CD4-positive, alpha-beta T cell treated with Interleukin-17A for 1 hour (primary cell): ENCODE results near the gene C1QTNF1.
"Not testable (repeated sequence)": the region's sequence is repeated elsewhere in the genome, so short reads cannot be mapped to it uniquely, and the experiment has no call there.

Source experiments
- DNase-seq: peaks from one replicate; pipeline ENCODE4 v3.0.0-alpha.2; 2020

C1QTNF1 gene

DNA sequence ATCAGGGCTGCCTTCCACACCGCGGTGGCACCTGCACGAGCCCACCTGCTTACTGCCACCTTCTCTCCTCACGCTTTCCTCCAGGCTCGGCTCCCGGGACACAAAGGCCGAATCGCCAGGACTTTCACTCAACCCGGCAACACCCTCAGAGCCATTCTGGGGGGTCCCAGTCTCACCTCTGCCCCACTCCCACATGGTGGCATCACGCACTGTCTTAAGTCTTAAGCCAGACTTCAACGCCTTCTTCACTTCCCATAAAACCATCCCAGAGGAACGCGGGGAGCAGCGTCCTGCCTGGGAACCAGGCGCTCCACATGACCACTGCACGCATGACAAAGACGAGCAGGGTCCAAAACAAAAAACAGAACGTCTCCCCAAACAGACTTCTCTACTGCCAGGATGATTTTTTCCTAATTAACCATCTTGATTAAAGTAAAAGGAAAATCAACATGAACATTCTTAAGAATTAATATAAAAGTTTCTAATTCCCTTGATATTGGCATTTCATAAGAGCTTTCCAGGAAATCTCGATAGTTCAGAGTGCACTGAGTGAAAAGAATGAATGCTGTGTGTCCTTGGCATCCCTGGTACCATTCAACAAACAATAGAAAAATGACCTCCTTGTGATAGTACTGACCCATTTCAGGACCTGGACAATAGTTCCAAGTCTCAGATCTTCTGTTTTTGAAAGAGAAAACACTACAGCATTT lies 17.0 kb upstream of the C1QTNF1 start:
- no peak for DNase-seq

DNA sequence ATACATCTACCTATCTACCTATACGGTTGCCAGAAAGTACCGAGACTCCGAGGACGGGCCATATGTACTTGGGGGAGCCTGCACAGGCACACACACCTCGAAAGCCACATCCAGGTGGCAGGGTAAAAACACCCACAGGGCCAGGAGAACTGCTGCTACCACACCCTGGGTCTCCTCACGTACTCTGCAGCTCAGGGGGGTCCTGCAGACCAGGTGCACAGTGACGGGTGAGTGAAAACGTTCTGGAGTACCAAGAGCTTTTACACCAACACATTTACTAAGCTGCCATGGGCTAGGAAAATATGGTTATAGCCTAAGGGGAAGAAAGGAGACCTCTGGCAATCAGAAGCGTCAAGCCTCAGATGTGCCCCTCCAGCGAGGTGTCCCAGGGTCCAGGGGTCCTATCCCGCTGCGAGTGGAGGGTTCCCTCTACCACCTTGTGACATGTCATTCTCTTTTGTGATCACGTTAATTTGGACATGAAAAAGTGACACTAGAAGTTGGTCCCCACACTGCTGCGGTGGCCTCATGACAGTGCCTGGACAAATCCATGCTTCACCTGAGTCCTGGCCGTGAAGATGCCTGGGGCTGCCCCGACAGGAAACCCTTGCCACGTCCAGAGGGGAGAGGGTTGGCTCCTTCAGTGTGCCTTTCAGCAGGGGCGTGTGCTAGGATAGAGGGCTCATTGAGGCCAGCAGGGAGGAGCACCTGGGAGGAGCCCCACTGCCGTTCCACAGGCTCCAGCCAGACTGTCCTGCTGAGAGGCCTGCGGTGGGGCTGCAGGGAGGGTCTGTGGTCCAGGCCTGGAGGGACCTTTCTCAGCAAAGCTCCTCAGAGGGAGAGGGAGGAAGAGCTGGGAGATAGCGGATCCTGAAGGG lies 16.2 kb upstream of the C1QTNF1 start:
- no peak for DNase-seq

DNA sequence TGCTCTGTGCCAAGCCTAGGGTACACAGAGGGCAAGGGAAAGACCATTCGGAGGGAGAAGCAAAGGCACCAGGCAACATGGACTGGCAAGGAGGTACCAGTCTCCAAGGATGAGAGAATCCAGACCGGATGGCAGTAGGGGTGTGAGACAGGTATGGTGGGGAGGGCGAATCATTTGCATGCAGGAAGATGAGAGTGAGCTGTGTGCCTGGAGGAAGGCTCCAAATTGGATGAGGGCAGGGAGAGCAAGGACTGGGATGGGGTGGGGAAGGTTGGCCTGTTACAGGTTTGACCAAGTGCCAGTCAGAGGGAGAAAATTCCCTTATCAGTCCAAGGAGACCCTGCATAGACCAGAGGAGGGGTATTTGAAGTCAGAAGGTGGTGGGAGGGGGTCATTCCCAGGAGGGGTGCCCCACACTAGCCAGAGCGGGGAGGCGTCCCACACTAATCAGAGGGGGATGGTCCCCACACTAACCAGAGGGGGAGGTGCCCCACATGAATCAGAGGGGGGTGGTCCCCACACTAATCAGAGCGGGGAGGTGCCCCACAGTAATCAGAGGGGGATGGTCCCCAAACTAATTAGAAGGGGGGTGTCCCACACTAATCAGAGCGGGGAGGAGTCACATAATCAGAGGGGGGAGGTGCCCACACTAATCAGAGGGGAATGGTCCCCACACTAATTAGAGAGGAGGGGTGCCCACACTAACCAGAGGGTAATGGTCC lies 15.1 kb upstream of the C1QTNF1 start:
- DNase-seq, result no peak

DNA sequence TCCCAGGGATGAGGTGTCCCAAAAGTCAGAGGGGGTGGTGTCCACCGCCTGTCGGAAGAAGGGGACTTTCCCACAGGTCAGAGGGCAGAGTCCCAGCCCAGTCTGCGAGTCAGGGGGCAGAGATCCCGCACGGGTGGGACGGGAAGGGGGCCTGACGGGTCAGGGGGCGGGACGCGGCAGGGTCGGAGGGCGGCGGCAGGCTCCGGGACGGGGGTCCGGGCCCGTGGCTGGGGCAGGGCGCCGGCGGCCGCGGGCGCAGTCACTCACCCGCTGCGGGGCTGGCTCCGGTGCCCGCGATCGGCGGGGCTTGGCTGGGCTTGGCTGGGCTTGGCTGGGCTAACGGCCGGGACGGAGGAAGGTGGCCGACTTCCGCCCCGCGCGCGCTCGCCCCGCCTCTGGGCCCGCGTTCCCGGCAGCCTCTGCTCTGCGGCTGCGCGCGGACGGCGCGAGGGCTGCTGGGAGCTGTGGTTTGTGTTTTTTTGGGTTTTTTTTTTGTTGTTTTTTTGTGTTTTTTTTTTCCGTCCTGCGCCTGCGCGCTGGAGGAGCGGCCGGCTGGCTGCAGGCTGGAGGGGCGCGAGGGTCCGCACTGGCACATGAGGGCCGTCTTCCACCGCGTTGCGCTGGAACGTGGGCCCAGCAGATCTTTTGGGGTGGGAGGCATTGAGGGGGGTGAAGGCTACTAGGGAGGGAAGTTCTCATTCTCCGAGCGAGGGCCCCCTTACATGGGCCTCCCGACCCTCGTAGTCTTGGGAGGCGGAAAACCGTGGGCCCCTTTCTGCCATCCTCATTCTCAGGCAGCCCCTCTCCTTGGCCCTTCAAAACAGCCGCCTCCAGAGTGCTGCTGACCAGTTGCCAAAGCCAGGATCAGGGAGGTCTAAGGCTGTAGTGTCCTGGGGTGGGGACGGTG lies 14.3 kb upstream of the C1QTNF1 start, which contains the start of gene CANT1:
CANT1 (minus strand) TSS at position 368 of the 907 bp plus-strand sequence. CDS start 12,142 bp downstream, outside the sequence.
- DNase-seq, result peak; percentile 84

DNA sequence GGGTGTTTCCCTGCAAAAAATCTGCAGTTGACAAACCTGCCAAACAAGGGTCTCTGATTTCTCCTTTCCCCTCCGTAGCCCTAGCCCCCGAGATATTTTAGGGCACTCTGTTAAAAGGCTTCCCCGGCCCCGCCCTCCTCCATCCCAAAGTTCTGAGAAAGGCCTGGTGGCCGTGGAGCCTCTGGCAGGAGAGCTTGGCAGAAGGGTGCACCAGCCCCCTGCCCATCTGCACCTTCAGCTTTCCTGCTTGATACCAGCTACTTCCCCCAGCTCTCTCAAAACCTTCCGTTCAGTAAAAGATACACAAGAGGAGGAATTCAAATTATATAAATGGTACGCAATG lies 13.7 kb upstream of the C1QTNF1 start:
- no peak for DNase-seq

DNA sequence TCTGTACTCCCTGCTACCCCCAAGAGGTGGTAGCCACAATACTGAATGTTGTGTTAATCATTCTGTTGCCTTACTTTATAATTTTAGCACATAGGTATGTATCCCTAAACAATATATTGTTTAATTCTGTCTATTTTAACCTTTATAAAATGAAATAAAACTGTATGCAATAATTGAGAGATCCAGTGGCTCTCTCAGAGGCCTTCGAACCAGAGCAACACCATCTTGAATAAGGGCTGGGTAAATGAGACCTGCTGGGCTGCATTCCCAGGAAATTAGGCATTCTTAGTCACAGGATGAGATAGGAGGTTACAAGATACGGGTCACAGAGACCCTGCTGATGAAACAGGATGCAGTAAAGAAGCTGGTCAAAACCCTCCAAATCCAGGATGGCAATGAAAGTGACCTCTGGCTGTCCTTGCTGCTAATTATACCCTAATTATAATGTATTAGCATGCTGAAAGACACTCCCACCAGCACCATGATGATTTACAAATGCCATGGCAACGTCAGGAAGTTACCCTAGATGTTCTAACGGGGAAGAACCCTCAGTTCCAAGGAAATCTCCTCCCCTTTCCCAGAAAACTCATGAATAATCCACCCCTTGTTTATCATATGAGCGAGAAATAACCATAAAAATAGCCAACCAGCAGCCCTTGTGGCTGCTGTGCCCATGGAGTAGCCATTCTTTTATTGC lies 12.4 kb upstream of the C1QTNF1 start:
- no peak for DNase-seq

DNA sequence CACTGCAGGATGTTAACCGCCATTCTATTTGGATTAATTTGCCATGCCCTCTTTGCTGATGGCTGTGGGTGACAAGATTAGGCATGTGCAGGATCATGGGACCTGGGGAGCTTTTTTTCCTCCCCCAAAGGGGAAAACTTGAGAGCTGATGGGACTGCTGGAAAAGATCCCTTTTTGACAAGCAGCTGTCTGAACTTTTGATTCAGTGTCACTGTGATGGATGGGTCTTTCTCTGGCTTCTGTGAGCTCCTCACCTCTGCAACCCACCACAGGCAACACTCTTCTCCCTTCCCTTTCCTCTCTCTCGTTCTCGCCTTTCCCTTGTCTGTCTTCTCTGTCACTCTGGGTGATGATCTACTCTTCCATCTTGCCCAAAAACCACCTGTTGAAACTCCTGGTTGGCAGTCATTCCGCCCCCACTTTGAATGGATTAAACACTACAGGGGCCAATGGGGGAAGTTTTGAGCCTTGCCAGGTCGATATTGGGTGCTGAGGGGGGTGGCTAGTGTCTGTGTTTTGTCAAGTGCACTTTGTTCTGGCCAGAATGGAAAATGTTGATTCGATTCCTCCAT lies 11.3 kb upstream of the C1QTNF1 start:
- DNase-seq, result no peak

DNA sequence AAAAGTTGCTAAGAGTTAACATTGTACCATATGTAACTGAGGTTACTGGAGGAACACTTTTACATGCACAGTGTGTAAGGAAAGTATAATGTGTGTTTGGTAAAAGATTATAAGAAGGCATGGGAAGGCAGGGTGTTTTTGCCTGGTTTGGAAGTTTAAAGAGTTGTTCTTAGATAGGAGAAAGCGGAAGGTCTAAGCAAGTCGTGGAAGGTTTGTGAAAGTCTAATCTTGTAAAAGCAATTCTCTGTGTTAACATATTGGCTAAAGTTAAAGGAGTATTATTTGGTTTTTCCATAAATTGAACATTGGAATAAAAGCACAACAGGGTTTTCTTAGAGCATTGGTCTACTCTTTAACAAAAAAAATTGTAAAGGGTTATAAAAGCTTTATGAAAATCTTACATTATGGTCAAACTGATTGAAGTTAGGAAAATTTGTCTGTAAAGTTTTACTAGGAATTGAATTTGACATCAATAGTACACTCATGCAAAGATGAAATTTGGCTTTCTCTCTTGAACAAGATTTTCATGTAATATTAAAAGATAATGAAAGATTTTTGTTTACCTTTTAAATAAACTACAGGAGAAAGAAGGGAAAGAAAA lies 9.7 kb upstream of the C1QTNF1 start:
- DNase-seq, result no peak

DNA sequence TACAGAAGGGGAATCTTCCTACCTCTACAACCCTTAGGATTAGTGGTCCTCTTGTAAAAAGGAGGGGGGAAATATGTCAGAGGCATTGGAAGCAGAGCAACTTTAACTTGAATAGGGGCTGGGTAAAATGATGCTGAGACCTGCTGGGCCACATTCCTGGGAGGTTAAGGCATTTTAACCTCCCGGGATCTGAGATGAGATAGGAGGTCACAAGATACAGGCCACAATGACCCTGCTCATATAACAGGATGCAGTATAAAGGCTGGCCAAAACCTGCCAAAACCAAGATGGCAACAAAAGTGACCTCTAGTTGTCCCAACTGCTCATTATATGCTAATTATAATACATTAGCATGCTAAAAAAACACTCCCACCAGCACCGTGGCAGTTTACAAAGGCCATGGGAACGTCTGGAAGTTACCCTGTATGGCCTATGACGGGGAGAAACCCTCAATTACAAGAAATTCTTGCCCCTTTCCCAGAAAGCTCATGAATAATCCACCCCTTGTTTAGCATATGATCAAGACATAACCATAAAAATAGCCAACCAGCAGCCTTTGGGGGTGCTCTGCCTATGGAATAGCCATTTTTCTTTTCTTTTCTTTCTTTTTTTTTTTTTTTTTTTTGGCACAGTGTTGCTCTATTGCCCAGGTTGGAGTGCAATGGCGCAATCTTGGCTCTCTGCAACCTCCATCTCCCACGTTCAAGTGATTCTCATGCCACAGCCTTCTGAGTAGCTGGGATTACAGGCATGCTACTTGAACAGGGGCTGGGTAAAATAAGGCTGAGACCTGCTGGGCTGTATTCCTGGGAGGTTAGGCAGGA lies 6.2 kb upstream of the C1QTNF1 start:
- no peak for DNase-seq

DNA sequence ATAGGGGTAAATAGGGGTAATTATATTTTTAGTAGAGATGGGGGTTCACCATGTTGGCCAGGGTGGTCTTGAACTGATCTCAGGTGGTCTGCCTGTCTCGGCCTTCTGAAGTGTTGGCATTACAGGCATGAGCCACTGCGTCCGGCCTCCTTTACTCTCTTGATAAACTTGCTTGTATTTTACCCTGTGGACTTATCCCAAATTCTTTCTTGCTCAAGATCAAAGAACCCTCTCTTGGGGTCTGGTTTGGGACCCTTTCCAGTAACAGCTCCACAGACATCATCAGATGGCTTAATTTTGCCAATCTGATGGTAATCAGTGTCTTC lies 5.6 kb upstream of the C1QTNF1 start:
- DNase-seq, result no peak

DNA sequence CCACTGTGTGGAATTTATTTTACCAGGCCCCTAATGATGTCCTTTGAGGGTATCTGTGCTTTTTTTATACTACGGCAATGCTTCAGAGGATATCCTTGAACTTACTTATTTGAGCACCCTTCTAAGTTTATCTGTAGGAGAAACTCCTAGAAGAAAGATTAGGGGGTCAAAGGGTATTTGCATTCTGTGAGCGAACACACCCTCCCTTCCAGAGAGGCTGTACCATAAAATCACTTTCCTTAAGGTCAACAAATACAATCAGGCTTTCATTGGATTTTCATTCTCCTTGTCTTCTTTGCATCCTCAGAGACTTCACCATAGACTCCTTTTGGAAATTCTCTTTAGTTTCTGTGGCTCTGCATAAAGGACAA lies 4.7 kb upstream of the C1QTNF1 start:
- DNase-seq, result no peak

DNA sequence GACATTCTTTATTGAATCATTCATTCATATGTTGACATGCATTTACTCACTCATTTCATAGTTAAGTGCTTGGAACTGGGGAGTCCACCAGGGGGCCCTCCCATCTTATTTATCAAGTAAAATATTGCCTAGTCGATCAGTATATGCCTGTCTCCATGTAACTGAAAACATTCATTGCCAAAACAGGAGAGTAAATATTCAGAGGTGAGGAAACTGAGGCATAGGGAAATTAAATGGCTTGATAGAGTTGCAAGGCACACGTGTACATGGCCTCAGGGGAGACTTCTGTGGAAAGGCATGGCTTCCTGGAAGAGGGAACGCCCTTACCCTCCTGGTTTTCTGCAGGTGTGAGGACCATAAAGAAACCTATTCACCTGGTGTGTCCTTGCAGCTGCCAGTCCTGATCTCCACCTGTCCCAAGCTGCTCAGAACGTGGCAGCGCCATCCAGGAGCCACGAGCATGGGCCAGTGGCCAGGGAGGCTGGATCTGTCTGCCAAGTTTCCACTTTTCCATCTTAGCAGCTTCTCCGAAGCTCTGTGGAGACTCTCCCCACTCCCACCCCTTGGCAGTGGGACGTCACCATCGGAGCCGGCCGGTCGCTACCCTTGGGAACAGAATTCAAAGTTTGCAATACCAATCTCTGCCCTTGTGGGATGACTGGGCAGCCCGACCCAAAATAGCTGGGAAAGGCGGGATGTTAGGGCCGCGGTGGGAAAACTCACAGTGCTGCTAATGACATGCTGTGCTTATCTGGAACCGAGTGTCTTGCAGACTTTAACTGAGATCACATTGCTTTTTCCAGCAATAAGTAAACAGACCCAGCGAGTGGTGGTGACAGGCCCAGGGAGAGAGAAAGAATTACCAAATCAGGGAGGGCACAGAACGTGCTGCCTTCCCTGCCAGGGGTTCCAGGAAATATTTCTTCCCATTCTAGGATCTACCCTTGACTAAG lies 4.1 kb upstream of the C1QTNF1 start:
- DNase-seq, result peak; percentile 55

DNA sequence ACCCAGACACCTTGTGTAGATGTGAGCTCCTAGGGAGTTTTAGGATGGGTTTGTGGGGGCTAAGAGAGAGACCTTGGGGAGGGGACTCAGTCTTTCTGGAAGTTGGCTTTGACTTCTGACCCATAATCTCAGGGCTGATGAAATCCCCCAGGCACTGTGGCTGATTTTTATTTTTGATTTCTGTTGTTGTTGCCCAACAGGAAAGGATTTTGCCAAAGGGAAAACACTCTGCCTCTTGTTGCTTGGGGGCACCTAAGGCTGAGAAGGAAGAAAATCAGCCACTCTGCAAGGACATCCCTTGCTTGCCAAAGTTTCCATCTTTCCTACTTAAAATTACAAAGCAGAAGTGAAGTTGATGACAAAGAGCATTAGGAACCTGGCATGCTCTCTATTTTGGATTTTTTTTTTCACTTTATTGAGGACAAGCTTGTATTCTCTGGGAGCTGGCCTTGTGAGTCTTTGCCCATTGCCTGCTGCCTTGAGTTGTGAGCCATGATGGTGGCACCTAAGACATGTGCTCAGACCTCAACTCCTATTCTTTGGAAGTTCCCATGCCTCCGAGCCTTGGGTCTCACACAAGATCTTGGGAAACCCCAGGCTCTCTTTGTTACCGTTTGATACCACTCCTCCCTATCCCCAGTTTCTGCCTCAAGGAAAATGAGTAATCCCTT lies 3.2 kb upstream of the C1QTNF1 start:
- no peak for DNase-seq

DNA sequence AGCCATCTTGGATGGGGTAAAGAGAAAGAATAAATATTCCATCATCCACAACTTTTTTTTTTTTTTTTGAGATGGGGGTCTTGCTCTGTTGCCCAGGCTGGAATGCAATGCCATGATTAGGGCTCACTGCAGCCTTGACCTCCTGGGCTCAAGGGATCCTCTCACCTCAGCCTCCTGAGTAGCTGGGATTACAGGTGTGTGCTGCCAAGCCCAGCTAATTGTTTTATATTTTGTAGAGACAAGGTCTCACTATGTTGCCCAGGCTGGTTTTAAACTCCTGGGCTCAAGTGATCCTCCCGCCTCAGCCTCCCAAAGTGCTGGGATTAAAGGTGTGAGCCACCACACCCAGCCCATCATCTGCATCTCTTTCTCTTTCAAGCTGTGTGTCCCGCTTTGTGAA lies 2.0 kb upstream of the C1QTNF1 start:
- not testable (repeated sequence) for DNase-seq

DNA sequence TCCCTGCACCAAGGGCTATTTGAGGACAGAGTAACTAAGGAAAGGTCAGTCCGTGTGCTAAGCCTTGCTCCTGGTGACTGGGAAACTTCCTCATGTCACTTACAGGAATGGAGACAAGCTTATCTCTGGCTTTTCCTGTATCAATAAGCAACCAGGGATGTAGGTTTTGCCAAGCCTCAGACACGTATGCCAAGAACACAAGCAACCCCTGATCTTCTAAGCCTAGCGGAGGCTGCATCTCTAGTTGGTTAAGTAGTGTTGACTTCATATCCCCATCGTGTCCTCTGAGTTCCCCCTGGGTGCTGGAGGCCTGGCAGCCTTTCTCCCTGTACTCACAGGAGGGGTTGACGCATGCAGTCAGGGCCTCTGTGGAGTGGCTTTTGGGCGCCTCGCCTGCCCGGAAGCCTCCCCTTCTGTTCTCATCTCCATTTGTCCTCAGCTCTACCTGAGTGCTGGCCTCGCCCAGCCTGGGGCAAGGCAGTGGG lies 1.4 kb upstream of the C1QTNF1 start:
- no peak for DNase-seq

DNA sequence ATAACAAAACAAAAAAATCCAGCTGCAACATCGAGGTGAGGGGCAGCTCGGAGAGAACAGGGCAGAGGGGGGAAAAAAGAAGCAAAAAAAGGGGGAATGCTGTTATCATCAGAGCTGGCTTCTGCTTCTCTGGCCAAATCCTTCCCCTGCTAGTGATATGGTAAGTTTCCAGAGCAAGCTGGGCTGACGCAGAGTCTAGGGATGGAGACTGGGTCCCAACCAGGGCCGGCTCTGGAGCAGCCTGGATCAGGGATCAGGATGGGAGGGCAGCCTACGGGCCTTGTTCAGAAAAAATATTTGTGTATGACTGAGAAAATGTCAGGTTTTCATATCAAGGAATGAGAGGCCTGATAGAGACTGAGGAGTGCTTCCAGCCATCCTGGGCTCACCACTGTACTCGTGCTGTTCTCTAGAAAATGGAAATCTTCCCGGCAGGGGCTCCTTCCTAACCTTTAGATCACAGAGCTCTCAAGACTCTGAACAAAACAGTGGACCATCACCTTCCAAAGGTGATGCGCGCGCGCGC lies 726 bp upstream of the C1QTNF1 start:
- DNase-seq, result no peak

DNA sequence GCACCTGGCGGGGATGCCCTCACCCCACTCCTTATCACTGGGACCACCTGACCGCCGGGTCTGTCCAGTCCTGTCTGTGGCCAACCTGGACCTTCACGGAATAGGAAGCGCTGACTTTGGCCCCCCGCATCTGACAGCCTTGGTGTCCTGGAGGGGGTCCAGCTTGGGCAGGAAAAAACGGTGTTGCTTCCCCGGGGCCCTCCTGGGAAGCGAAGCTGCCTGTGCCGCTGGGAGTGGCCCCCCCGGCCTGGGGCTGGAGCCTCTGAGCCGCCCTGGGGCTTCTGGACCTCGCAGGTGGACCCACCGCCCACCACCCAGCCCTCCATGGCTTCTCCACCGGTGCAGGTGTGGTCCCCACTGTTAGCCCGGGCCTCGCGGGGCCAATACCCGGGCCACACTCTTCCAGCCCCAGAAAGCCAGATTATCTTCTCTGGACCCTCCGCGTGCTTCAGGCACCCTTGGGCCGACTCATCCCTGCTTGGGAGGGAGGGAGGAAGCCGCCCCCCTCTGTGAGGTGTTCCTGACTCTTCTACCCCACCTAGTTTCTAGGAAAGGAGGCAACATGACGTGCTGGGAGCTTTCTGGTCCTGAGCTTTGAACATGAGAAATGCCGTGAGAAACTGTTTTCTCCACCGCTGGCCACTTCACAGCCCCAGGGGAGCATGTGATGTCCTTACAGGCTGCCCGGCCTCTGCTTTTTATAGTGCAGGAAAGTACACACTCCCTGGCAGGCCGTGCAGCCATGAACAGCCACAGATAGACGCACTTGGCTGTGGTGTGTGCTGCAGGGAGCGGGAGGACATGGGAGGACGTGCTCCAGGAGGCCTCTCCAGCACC lies 1.1 kb downstream of the C1QTNF1 start:
- no peak for DNase-seq
